Sigmoid colon (tissue), 7 donors: ENCODE data around the gene PGAM2. TPM values are rescaled to one million over a fixed set of nuclear protein-coding genes. Genes with fewer than 3 reads are reported as not detected.
A peak's percentile ranks its signal among the peaks of the same experiment; 100 is the strongest.

Experiments used
- DNase-seq: peaks from one replicate; pipeline ENCODE4 v3.0.0-alpha.2; 2019
- H3K27ac ChIP-seq, 4 donors: fragments of 200-600 bp; sonication (generic); one replicate each; pipeline ENCODE4 v1.5.1; 2016 to 2019; ENCODE audit warnings: mild to moderate bottlenecking in 1 of 4
- H3K27me3 ChIP-seq, 3 donors: fragments of 200-600 bp; sonication (generic); one replicate each; pipeline ENCODE4 v1.5.1; 2019; ENCODE audit warnings: mild to moderate bottlenecking in 1 of 3
- H3K36me3 ChIP-seq, 4 donors: fragments of 200-600 bp; sonication (generic); one replicate each; pipeline ENCODE4 v1.5.1; 2016 to 2019
- H3K4me1 ChIP-seq, 4 donors: fragments of 200-600 bp; sonication (generic); one replicate each; pipeline ENCODE4 v1.5.1; 2017 to 2019
- H3K4me3 ChIP-seq, 4 donors: fragments of 200-600 bp; sonication (generic); one replicate each; pipeline ENCODE4 v1.5.1; 2017 to 2019; ENCODE audit warnings: mild to moderate bottlenecking in 2 of 4, moderate library complexity in 1 of 4
- H3K9me3 ChIP-seq, 4 donors: fragments of 200-600 bp in 3 of 4; sonication (generic) in 3 of 4; one replicate each; pipeline versions ENCODE4 v1.5.1 to v1.6.1; 2013 to 2019
- CTCF ChIP-seq, 4 experiments: fragments of 450-650 bp in 3 of 4; fragments of 200-600 bp in 1 of 4; IDR thresholded peaks; one replicate each; pipeline ENCODE4 v1.5.1; 2016 to 2019; ENCODE audit warnings: antibody characterized with exemption in 4 of 4, mild to moderate bottlenecking in 3 of 4, moderate library complexity in 2 of 4
- EP300 ChIP-seq, 4 donors: sonication (generic); formaldehyde crosslinking; IDR thresholded peaks; one replicate each; pipeline ENCODE4 v1.6.1; 2017; ENCODE audit warnings: antibody characterized with exemption in 4 of 4
- POLR2A ChIP-seq, 2 donors: fragments of 450-650 bp; IDR thresholded peaks; one replicate each; pipeline ENCODE4 v1.6.1; 2016; ENCODE audit warnings: antibody characterized with exemption in 2 of 2, mild to moderate bottlenecking in 2 of 2, moderate library complexity in 2 of 2
- POLR2AphosphoS5 ChIP-seq, 4 donors: sonication (generic); formaldehyde crosslinking; IDR thresholded peaks; one replicate each; pipeline ENCODE4 v1.6.1; 2017; ENCODE audit warnings: antibody characterized with exemption in 4 of 4
- WGBS, 2 donors: extraction: QIAGEN DNeasy Blood & Tissue Kit; methylation state at CpG; one replicate each; pipeline ENCODE4 v1.1.7; 2013; 5-methylcytosine and 5-hydroxymethylcytosine counted together
- intact Hi-C: fragments of 100-400 bp; cut with DNase I; formaldehyde crosslinking; loops from one replicate; pipeline ENCODE4 v1.15.1; 2023
- polyA plus RNA-seq, 3 donors: library from polyadenylated mRNA; stranded (reverse); fragments of 200-250 nt; gene quantifications; one replicate each; pipeline ENCODE4 v1.2.3, GENCODE V29; 2013
- total RNA-seq, 4 donors: library from RNA; depleted of rRNA; stranded (reverse); fragments of >200 nt; gene quantifications; one replicate each; pipeline ENCODE4 v1.1.0, GENCODE V29; 2016
- donor health status: healthy with polysubstance abuse.
- donor health status: Bipolar disorder and iron deficiency.
- donor health status: healthy.

The PGAM2 gene
- total and polyA plus RNA-seq, 7 donors = 0.71 to 3.0 (median 1.3) TPM; not detected in 1

- 45 to 55% methylated on average over 20 of the region's 20 CpGs for WGBS, 2 donors
- Histone ChIP-seq H3K36me3 (no peaks in the 10 kb centered on the region), H3K9me3 (no peaks in the 10 kb centered on the region), H3K4me1 (peaks cover 0 to 29% (median 12%) of the 10 kb centered on the region in 4 donors), H3K4me3 (no peak overlapping the region), H3K27ac (peak overlapping the region; percentile 74 to 84 (median 75)), H3K27me3 (no peaks in the 10 kb centered on the region)
- TF ChIP-seq CTCF (IDR thresholded peaks at IDR 0.05) = no peak
- peak in 1 of 4 donors; percentile 12 for TF ChIP-seq POLR2AphosphoS5 (IDR thresholded peaks at IDR 0.05)
- intact Hi-C loops = loop anchor here (10.0 kb wide), 1 partner anchor 797 kb away; the partner anchor contains the start of gene PURB
- peak; percentile 86 for DNase-seq
These were observed 22.8 kb upstream of the PGAM2 start for GRCh38 chr7:44087911-44088838.

- no peak overlapping the region for H3K4me3 ChIP-seq
- no peaks in the 10 kb centered on the region for H3K9me3 ChIP-seq
- H3K27ac ChIP-seq = peak overlapping the region in 2 of 4 donors; percentile 74 to 91
- peaks cover 0 to 33% (median 13%) of the 10 kb centered on the region in 4 donors for H3K4me1 ChIP-seq
- WGBS, 2 donors = 97 to 100% methylated on average over 3 of the region's 3 CpGs
- TF ChIP-seq CTCF (IDR thresholded peaks at IDR 0.05) = no peak
- TF ChIP-seq POLR2AphosphoS5 (IDR thresholded peaks at IDR 0.05) = no peak
- no peak for TF ChIP-seq EP300 (IDR thresholded peaks at IDR 0.05)
- no peak for TF ChIP-seq POLR2A (IDR thresholded peaks at IDR 0.05)
- H3K36me3 ChIP-seq = no peaks in the 10 kb centered on the region
- intact Hi-C loops = loop anchor here (10.0 kb wide), 1 partner anchor 798 kb away; the partner anchor contains the start of gene PURB
- no peaks in the 10 kb centered on the region for H3K27me3 ChIP-seq
- no peak for DNase-seq
These were observed 21.3 kb upstream of the PGAM2 start for GRCh38 chr7:44086627-44087026.

GRCh38 chr7:44085546-44085945 lies 20.2 kb upstream of the PGAM2 start:
- peaks cover 0 to 43% (median 23%) of the 10 kb centered on the region in 4 donors for H3K4me1 ChIP-seq
- DNase-seq = no peak
- TF ChIP-seq EP300 (IDR thresholded peaks at IDR 0.05) (no peak), POLR2A (IDR thresholded peaks at IDR 0.05) (no peak), POLR2AphosphoS5 (IDR thresholded peaks at IDR 0.05) (no peak), CTCF (IDR thresholded peaks at IDR 0.05) (no peak)
- peak overlapping the region in 1 of 4 donors; percentile 91 for H3K27ac ChIP-seq
- peaks cover under 1 to 5% (median 3%) of the 10 kb centered on the region in 4 donors for H3K36me3 ChIP-seq
- no peaks in the 10 kb centered on the region for H3K9me3 ChIP-seq
- WGBS, 2 donors = 61 to 82% methylated on average over 3 of the region's 3 CpGs
- intact Hi-C loops = loop anchor here (10.0 kb wide), 1 partner anchor 799 kb away; the partner anchor contains the start of gene PURB
- no peaks in the 10 kb centered on the region for H3K27me3 ChIP-seq
- no peak overlapping the region for H3K4me3 ChIP-seq

- H3K27ac ChIP-seq = peak overlapping the region in 2 of 4 donors; percentile 88 to 91
- peaks cover 0 to 37% (median 24%) of the 10 kb centered on the region in 4 donors for H3K4me1 ChIP-seq
- 80 to 91% methylated on average over 4 of the region's 4 CpGs for WGBS, 2 donors
These were observed 19.3 kb upstream of the PGAM2 start for GRCh38 chr7:44084701-44085100.

More at GRCh38 chr7:44084701-44085100, 19.3 kb upstream of the PGAM2 start:
- H3K4me3 ChIP-seq = no peak overlapping the region
- TF ChIP-seq EP300 (IDR thresholded peaks at IDR 0.05) = no peak
- no peak for TF ChIP-seq POLR2A (IDR thresholded peaks at IDR 0.05)
- TF ChIP-seq CTCF (IDR thresholded peaks at IDR 0.05) = no peak
- no peak for TF ChIP-seq POLR2AphosphoS5 (IDR thresholded peaks at IDR 0.05)
- H3K27me3 ChIP-seq = no peaks in the 10 kb centered on the region
- intact Hi-C loops = loop anchor here (5.0 to 10.0 kb wide), 2 partner anchors 118 to 800 kb away; partner anchors contain the start of genes PURB and YKT6
- H3K9me3 ChIP-seq = no peaks in the 10 kb centered on the region
- H3K36me3 ChIP-seq = peaks cover 9 to 13% (median 10%) of the 10 kb centered on the region in 4 donors
- DNase-seq = no peak
